ENCODE measurements around the gene STX12. TPM values are rescaled to one million over a fixed set of nuclear protein-coding genes. Genes with fewer than 3 reads are reported as not detected.

STX12 gene
- total and polyA plus RNA-seq, 4 donors, result 32.5 to 94.0 (median 72.9) TPM

GRCh38 chr1:27865821-27866220 is 92.8 kb downstream of the STX12 start:
- Histone ChIP-seq H3K27me3 (ENCODE audit: control insufficient read depth in 3 of 3, insufficient read depth in 3 of 3, low read length in 2 of 3) (no peaks in the 10 kb centered on the region), H3K9me3 (ENCODE audit: control insufficient read depth in 4 of 4, insufficient read depth in 3 of 4, low read length in 3 of 4) (no peaks in the 10 kb centered on the region), H3K4me3 (no peak overlapping the region), H3K27ac (ENCODE audit: low read depth in 1 of 2, low read length in 1 of 2) (no peak overlapping the region), H3K36me3 (ENCODE audit: control insufficient read depth in 4 of 4, insufficient read depth in 4 of 4, low read length in 4 of 4) (no peaks in the 10 kb centered on the region), H3K9ac (ENCODE audit: insufficient read depth in 1 of 2, low read length in 2 of 2) (no peak overlapping the region), H3K4me1 (ENCODE audit: control insufficient read depth in 5 of 5, insufficient read depth in 5 of 5, low read length in 5 of 5) (peaks cover 0 to 9% (median 0%) of the 10 kb centered on the region in 5 donors)
- 75 to 82% methylated on average over 10 of the region's 10 CpGs for WGBS, 2 donors
- TF ChIP-seq CTCF (IDR thresholded peaks at IDR 0.05; ENCODE audit: control extremely low read depth, extremely low read depth), result no peak
- no peak for ATAC-seq (ENCODE audit: insufficient read depth, low FRiP score)
- no peak for DNase-seq

- Histone ChIP-seq H3K9me3 (ENCODE audit: control insufficient read depth in 4 of 4, insufficient read depth in 3 of 4, low read length in 3 of 4) (no peaks in the 10 kb centered on the region), H3K27me3 (ENCODE audit: control insufficient read depth in 3 of 3, insufficient read depth in 3 of 3, low read length in 2 of 3) (peaks cover 0 to 6% (median 2%) of the 10 kb centered on the region in 3 donors), H3K9ac (ENCODE audit: insufficient read depth in 1 of 2, low read length in 2 of 2) (no peak overlapping the region), H3K36me3 (ENCODE audit: control insufficient read depth in 4 of 4, insufficient read depth in 4 of 4, low read length in 4 of 4) (no peaks in the 10 kb centered on the region), H3K27ac (ENCODE audit: low read depth in 1 of 2, low read length in 1 of 2) (peak overlapping the region in 1 of 2 donors; percentile 47), H3K4me1 (ENCODE audit: control insufficient read depth in 5 of 5, insufficient read depth in 5 of 5, low read length in 5 of 5) (peaks cover 0 to 6% (median 0%) of the 10 kb centered on the region in 5 donors), H3K4me3 (no peak overlapping the region)
- no peak for TF ChIP-seq CTCF (IDR thresholded peaks at IDR 0.05; ENCODE audit: control extremely low read depth, extremely low read depth)
- DNase-seq (no peak), ATAC-seq (ENCODE audit: insufficient read depth, low FRiP score) (no peak)
- WGBS, 2 donors, result 83 to 85% methylated on average over 11 of the region's 11 CpGs
These were observed 95.5 kb downstream of the STX12 start for GRCh38 chr1:27868556-27868931.

- ATAC-seq (ENCODE audit: insufficient read depth, low FRiP score) (no peak), DNase-seq (peak in 1 of 3 donors; percentile 22)
- Histone ChIP-seq H3K9me3 (ENCODE audit: control insufficient read depth in 4 of 4, insufficient read depth in 3 of 4, low read length in 3 of 4) (no peaks in the 10 kb centered on the region), H3K4me1 (ENCODE audit: control insufficient read depth in 5 of 5, insufficient read depth in 5 of 5, low read length in 5 of 5) (peaks cover 0 to 6% (median 0%) of the 10 kb centered on the region in 5 donors), H3K4me3 (no peak overlapping the region), H3K36me3 (ENCODE audit: control insufficient read depth in 4 of 4, insufficient read depth in 4 of 4, low read length in 4 of 4) (no peaks in the 10 kb centered on the region), H3K27me3 (ENCODE audit: control insufficient read depth in 3 of 3, insufficient read depth in 3 of 3, low read length in 2 of 3) (peaks cover 0 to 6% (median 2%) of the 10 kb centered on the region in 3 donors), H3K9ac (ENCODE audit: insufficient read depth in 1 of 2, low read length in 2 of 2) (no peak overlapping the region), H3K27ac (ENCODE audit: low read depth in 1 of 2, low read length in 1 of 2) (peak overlapping the region in 1 of 2 donors; percentile 47)
- no peak for TF ChIP-seq CTCF (IDR thresholded peaks at IDR 0.05; ENCODE audit: control extremely low read depth, extremely low read depth)
- WGBS, 2 donors, result 21 to 39% methylated on average over 16 of the region's 16 CpGs
These were observed 96.1 kb downstream of the STX12 start for GRCh38 chr1:27868932-27869718.
